ENCODE results near the gene TMEM259. TPM values are rescaled to one million over a fixed set of nuclear protein-coding genes. Genes with fewer than 3 reads are reported as not detected.

Gene TMEM259
- total RNA-seq, 2 donors from 2014 or later: 216 to 377 TPM

DNA sequence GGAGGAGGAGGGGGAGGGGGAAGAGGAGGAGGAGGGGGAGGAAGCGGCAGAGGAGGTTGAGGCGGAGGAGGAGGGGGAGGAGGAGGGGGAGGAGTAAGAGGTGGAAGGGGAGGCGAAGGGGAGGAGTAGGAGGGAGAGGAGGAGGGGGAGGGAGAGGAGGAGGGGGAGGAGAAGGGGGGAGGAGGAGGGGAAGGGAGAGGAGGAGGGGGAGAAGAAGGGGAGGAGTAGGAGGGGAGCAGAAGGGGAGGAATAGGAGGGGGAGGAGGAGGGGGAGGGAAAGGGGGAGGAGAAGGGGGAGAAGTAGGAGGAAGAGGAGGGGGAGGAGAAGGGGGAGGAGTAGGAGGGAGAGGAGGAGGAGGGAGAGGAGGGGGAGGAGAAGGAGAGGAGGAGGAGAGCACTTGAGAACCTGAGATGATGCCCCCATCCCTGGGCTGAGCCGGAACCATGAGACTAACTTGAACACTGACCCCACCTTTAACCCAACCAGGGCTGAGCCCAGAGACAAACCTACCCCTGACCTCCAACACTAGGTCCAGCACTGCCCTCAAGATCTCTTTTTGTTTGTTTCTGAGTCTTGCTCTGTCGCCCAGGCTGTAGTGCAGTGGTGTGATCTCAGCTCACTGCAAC, 31.5 kb upstream of the TMEM259 start:
- H3K27ac ChIP-seq: no peak overlapping the region
- 63% methylated on average over 4 of the region's 5 CpGs for WGBS
- H3K4me3 ChIP-seq: no peak overlapping the region
- DNase-seq (ENCODE audit: low spot score): no peak
- no peaks in the 10 kb centered on the region for H3K27me3 ChIP-seq (replicated peaks; ENCODE audit: insufficient read depth)
- TF ChIP-seq, protein P1, sequence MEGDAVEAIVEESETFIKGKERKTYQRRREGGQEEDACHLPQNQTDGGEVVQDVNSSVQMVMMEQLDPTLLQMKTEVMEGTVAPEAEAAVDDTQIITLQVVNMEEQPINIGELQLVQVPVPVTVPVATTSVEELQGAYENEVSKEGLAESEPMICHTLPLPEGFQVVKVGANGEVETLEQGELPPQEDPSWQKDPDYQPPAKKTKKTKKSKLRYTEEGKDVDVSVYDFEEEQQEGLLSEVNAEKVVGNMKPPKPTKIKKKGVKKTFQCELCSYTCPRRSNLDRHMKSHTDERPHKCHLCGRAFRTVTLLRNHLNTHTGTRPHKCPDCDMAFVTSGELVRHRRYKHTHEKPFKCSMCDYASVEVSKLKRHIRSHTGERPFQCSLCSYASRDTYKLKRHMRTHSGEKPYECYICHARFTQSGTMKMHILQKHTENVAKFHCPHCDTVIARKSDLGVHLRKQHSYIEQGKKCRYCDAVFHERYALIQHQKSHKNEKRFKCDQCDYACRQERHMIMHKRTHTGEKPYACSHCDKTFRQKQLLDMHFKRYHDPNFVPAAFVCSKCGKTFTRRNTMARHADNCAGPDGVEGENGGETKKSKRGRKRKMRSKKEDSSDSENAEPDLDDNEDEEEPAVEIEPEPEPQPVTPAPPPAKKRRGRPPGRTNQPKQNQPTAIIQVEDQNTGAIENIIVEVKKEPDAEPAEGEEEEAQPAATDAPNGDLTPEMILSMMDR (IDR thresholded peaks at IDR 0.05): no peak
- TF ChIP-seq POLR2A (IDR thresholded peaks at IDR 0.05): no peak
- TF ChIP-seq POLR2AphosphoS5 (IDR thresholded peaks at IDR 0.05): no peak
- intact Hi-C loops (cut with DNase I): no loop called here
- H3K36me3 ChIP-seq: no peaks in the 10 kb centered on the region
- H3K4me1 ChIP-seq (replicated peaks): no peaks in the 10 kb centered on the region
- peaks cover 6% of the 10 kb centered on the region for H3K9me3 ChIP-seq

DNA sequence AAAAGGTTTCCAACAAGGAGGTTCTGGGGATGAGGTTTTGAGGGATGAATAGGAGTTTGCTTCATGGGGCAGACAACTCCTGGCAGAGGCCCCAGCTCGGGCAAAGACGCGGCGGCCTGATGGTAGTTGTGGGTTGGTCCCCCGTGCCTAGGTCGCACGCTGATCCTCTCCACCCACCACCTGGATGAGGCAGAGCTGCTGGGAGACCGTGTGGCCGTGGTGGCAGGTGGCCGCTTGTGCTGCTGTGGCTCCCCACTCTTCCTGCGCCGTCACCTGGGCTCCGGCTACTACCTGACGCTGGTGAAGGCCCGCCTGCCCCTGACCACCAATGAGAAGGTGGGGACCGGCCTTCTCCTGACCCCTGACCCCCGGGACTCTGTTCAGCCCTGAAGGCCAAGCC, 30.9 kb upstream of the TMEM259 start:
- no peak for TF ChIP-seq POLR2AphosphoS5 (IDR thresholded peaks at IDR 0.05)
- TF ChIP-seq, protein P1 (IDR thresholded peaks at IDR 0.05): no peak
- no peak for TF ChIP-seq POLR2A (IDR thresholded peaks at IDR 0.05)
- no peak for DNase-seq (ENCODE audit: low spot score)

DNA sequence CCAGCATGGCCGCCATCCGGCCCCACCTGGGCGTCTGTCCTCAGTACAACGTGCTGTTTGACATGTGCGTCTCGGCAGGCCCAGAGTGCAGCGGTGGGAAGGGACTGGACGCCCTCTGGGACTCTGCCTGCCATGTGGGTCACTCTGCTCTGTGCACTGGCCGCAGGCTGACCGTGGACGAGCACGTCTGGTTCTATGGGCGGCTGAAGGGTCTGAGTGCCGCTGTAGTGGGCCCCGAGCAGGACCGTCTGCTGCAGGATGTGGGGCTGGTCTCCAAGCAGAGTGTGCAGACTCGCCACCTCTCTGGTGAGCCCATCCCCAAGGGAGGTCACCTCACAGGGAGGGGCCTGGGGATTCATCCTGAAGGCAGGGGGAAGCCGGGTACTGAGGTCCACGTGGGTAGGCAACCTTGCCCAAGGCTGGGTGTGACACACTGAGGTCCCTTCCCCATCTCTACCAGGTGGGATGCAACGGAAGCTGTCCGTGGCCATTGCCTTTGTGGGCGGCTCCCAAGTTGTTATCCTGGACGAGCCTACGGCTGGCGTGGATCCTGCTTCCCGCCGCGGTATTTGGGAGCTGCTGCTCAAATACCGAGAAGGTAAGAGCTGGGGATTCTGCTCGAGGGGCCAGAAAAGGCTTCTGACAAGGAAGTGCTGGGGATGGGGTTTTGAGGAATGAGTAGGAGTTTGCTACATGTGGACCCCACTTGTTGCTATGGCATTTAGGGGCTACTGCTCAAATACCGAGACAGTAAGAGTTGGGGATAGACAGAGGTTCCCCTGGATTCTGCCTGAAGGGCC, 30.3 kb upstream of the TMEM259 start:
- H3K4me1 ChIP-seq (replicated peaks): no peaks in the 10 kb centered on the region
- whole genome bisulfite sequencing: 92% methylated on average over 31 of the region's 31 CpGs
- no peak for DNase-seq (ENCODE audit: low spot score)
- intact Hi-C loops (cut with DNase I): no loop called here
- no peak overlapping the region for H3K27ac ChIP-seq
- H3K36me3 ChIP-seq: no peaks in the 10 kb centered on the region
- H3K4me3 ChIP-seq: no peak overlapping the region
- no peaks in the 10 kb centered on the region for H3K27me3 ChIP-seq (replicated peaks; ENCODE audit: insufficient read depth)
- no peak for TF ChIP-seq POLR2AphosphoS5 (IDR thresholded peaks at IDR 0.05)
- TF ChIP-seq, protein P1 (IDR thresholded peaks at IDR 0.05): no peak
- no peak for TF ChIP-seq POLR2A (IDR thresholded peaks at IDR 0.05)
- H3K9me3 ChIP-seq: no peaks in the 10 kb centered on the region

More for the DNA sequence above, 30.9 kb upstream of the TMEM259 start:
- intact Hi-C loops (cut with DNase I): no loop called here
- Histone ChIP-seq H3K9me3 (no peaks in the 10 kb centered on the region), H3K27me3 (replicated peaks; ENCODE audit: insufficient read depth) (no peaks in the 10 kb centered on the region), H3K36me3 (no peaks in the 10 kb centered on the region), H3K4me3 (no peak overlapping the region), H3K4me1 (replicated peaks) (no peaks in the 10 kb centered on the region), H3K27ac (no peak overlapping the region)
- WGBS: 78% methylated on average over 10 of the region's 17 CpGs

DNA sequence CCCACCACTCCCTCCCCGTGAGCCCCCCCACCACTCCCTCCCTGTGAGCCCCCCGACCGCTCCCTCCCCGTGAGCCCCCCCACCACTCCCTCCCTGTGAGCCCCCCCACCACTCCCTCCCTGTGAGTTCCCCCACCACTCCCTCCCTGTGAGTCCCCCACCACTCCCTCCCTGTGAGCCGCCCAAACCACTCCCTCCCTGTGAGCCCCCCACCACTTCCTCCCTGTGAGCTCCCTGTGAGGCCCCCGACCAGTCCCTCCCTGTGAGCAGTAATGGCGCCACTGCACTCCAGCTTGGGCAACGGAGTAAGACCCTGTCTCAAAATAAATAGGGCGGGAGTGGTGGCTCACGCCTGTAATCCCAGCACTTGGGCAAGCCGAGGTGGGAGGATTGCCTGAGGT, 28.9 kb upstream of the TMEM259 start:
- intact Hi-C loops (cut with DNase I): no loop called here
- DNase-seq (ENCODE audit: low spot score): no peak
- Histone ChIP-seq H3K4me1 (replicated peaks) (no peaks in the 10 kb centered on the region), H3K36me3 (no peaks in the 10 kb centered on the region), H3K9me3 (no peaks in the 10 kb centered on the region), H3K27ac (no peak overlapping the region), H3K4me3 (no peak overlapping the region), H3K27me3 (replicated peaks; ENCODE audit: insufficient read depth) (no peaks in the 10 kb centered on the region)
- TF ChIP-seq POLR2AphosphoS5 (IDR thresholded peaks at IDR 0.05) (no peak), POLR2A (IDR thresholded peaks at IDR 0.05) (no peak)
- TF ChIP-seq, protein P1 (IDR thresholded peaks at IDR 0.05): no peak
- WGBS: 49% methylated on average over 8 of the region's 11 CpGs
